Liver (tissue), 9 donors: ENCODE data around the gene CALB2. TPM values are rescaled to one million over a fixed set of nuclear protein-coding genes. Genes with fewer than 3 reads are reported as not detected.

Experiments used
- DNase-seq: peaks from one replicate; pipeline ENCODE4 v3.0.0-alpha.2; 2017; ENCODE audit warnings: low spot score
- H3K27ac ChIP-seq, 2 donors: one replicate each; pipeline ENCODE4 v1.7.0; 2013; ENCODE audit warnings: inconsistent platforms in 2 of 2, low read length in 2 of 2, control low read depth in 1 of 2, low read depth in 1 of 2, mild to moderate bottlenecking in 1 of 2
- H3K27me3 ChIP-seq, 4 donors: one replicate each; pipeline versions ENCODE4 v1.6.1 to v1.7.0; 2013; ENCODE audit warnings: low read length in 3 of 4, inconsistent platforms in 1 of 4, mild to moderate bottlenecking in 1 of 4, moderate library complexity in 1 of 4; ENCODE audit not compliant: control insufficient read depth in 4 of 4, insufficient read depth in 4 of 4
- H3K36me3 ChIP-seq, 4 donors: one replicate each; pipeline versions ENCODE4 v1.6.1 to v1.7.0; 2013; ENCODE audit warnings: low read length in 3 of 4, mild to moderate bottlenecking in 3 of 4, low read depth in 1 of 4, moderate library complexity in 1 of 4; ENCODE audit not compliant: control insufficient read depth in 4 of 4, insufficient read depth in 3 of 4
- H3K4me1 ChIP-seq, 4 donors: one replicate each; pipeline versions ENCODE4 v1.6.1 to v1.7.0; 2013; ENCODE audit warnings: low read length in 3 of 4, mild to moderate bottlenecking in 3 of 4, moderate library complexity in 1 of 4; ENCODE audit not compliant: control insufficient read depth in 4 of 4, insufficient read depth in 4 of 4
- H3K4me3 ChIP-seq, 3 donors: one replicate each; pipeline versions ENCODE4 v1.6.1 to v1.7.0; 2013; ENCODE audit warnings: low read length in 3 of 3, control low read depth in 1 of 3, low read depth in 1 of 3, mild to moderate bottlenecking in 1 of 3
- H3K9ac ChIP-seq, 2 donors: one replicate each; pipeline ENCODE4 v1.7.0; 2013; ENCODE audit warnings: low read length in 2 of 2, mild to moderate bottlenecking in 2 of 2, moderate library complexity in 2 of 2, control low read depth in 1 of 2, low read depth in 1 of 2
- H3K9me3 ChIP-seq, 4 donors: one replicate each; pipeline versions ENCODE4 v1.6.1 to v1.7.0; 2013; ENCODE audit warnings: low read length in 3 of 4; ENCODE audit not compliant: control insufficient read depth in 4 of 4
- EGR1 ChIP-seq, 2 donors: IDR thresholded peaks; 2 replicates each; pipeline ENCODE4 v1.6.1; 2016 to 2018; ENCODE audit warnings: antibody characterized with exemption in 2 of 2, low read depth in 2 of 2
- FOXA1 ChIP-seq: IDR thresholded peaks from 2 replicates; pipeline ENCODE4 v1.6.1; 2016; ENCODE audit warnings: antibody characterized with exemption
- FOXA2 ChIP-seq: IDR thresholded peaks from 2 replicates; pipeline ENCODE4 v1.6.1; 2016; ENCODE audit warnings: antibody characterized with exemption
- GABPA ChIP-seq, 2 donors: IDR thresholded peaks in 1 of 2; conservative IDR thresholded peaks in 1 of 2; 2 replicates each; pipeline ENCODE4 v1.6.1; 2016; ENCODE audit warnings: antibody characterized with exemption in 2 of 2, mild to moderate bottlenecking in 1 of 2, moderate library complexity in 1 of 2
- HNF4A ChIP-seq, 2 donors: conservative IDR thresholded peaks; 2 replicates each; pipeline ENCODE4 v1.6.1; 2016; ENCODE audit warnings: antibody characterized with exemption in 2 of 2, mild to moderate bottlenecking in 2 of 2
- RXRA ChIP-seq, 2 donors: IDR thresholded peaks; 2 replicates each; pipeline ENCODE4 v1.6.1; 2017 to 2018; ENCODE audit warnings: antibody characterized with exemption in 2 of 2, mild to moderate bottlenecking in 1 of 2
- SP1 ChIP-seq: IDR thresholded peaks from 2 replicates; pipeline ENCODE4 v1.6.1; 2018; ENCODE audit warnings: antibody characterized with exemption, mild to moderate bottlenecking
- TAF1 ChIP-seq: conservative IDR thresholded peaks from 2 replicates; pipeline ENCODE4 v1.6.1; 2016; ENCODE audit warnings: antibody characterized with exemption, mild to moderate bottlenecking
- YY1 ChIP-seq: IDR thresholded peaks from 2 replicates; pipeline ENCODE4 v1.6.1; 2016; ENCODE audit warnings: antibody characterized with exemption, mild to moderate bottlenecking
- WGBS: extraction: QIAGEN DNeasy Blood & Tissue Kit; methylation state at CpG from one replicate; pipeline ENCODE4 v1.1.7; 2013; 5-methylcytosine and 5-hydroxymethylcytosine counted together
- polyA plus RNA-seq, 2 donors: library from polyadenylated mRNA; stranded (reverse) in 1 of 2; unstranded in 1 of 2; fragments of 200-250 nt in 1 of 2; fragments of >200 nt in 1 of 2; fragmentation: Nextera tagmentation in 1 of 2; extraction: Ambion mirVana in 1 of 2; gene quantifications; one replicate each; pipeline versions ENCODE4 v1.2.1 to v1.2.3, GENCODE V29; 2013 to 2015
- total RNA-seq, 2 donors: library from RNA; depleted of rRNA; stranded (reverse); fragments of >200 nt; gene quantifications; one replicate each; pipeline ENCODE4 v1.2.3, GENCODE V29; 2014
- TF ChIP-seq, protein P1 (sequence below): IDR thresholded peaks from 2 replicates; pipeline ENCODE4 v1.6.1; 2016; ENCODE audit warnings: antibody characterized with exemption
- TF ChIP-seq, protein P2 (sequence below): IDR thresholded peaks from 2 replicates; pipeline ENCODE4 v1.6.1; 2016; ENCODE audit warnings: antibody characterized with exemption
- TF ChIP-seq, protein P3 (sequence below): IDR thresholded peaks from 2 replicates; pipeline ENCODE4 v1.6.1; 2016; ENCODE audit warnings: antibody characterized with exemption
- TF ChIP-seq, protein P4 (sequence below): fragments of 150-350 bp; IDR thresholded peaks from 2 replicates; pipeline ENCODE4 v1.5.1; 2017; ENCODE audit warnings: improper control_type of control experiment, low read depth, low read length; ENCODE audit not compliant: missing input control
- TF ChIP-seq, protein P5 (sequence below): IDR thresholded peaks from 2 replicates; pipeline ENCODE4 v1.6.1; 2016; ENCODE audit warnings: antibody characterized with exemption, mild to moderate bottlenecking
- donor health status: healthy.
- donor health status: healthy.
- donor health status: healthy.
- donor health status: healthy.
- donor health status: healthy.

The CALB2 gene
- total and polyA plus RNA-seq, 4 donors, result not detected

DNA sequence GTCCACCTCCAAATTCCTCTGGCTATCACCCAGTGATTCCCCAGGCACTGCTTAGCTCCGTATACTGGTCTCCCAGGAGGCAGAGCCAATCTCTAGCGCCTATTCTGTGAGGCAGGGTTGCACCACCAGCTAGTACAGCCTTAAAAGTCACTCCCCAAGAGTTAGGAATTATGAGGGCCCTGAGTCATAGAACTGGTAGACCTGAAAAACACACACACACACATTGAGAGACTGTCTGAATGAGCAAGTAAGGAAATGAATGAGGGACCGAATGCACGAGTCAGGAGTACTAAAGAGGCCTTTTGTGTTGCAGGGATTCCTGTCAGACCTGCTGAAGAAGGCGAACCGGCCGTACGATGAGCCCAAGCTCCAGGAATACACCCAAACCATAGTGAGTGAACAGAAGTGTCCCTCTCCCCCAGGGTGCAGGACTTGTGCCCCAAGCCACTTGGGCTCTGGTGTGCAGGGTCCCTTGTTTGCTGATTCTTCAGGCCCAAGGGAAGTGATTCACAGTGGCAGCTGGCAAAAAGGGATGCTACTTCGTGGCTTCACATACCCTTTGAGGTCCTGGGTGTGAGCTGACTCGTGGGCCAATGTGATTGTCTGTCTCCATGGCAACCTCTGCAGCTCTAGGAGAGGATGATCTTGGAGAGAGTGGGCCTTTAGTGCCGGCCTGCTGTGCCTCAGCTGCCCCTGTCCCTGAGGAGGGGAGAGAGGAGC lies 24.7 kb downstream of the CALB2 start (continued):
- TF ChIP-seq, protein P1, sequence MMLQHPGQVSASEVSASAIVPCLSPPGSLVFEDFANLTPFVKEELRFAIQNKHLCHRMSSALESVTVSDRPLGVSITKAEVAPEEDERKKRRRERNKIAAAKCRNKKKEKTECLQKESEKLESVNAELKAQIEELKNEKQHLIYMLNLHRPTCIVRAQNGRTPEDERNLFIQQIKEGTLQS, result no peak
- TF ChIP-seq GABPA (IDR thresholded peaks at IDR 0.05 in 1 of 2, conservative IDR thresholded peaks at IDR 0.05 in 1 of 2) (no peak), SP1 (no peak), HNF4A (conservative IDR thresholded peaks at IDR 0.05) (no peak)
- TF ChIP-seq, protein P2, sequence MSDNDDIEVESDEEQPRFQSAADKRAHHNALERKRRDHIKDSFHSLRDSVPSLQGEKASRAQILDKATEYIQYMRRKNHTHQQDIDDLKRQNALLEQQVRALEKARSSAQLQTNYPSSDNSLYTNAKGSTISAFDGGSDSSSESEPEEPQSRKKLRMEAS, result no peak

DNA sequence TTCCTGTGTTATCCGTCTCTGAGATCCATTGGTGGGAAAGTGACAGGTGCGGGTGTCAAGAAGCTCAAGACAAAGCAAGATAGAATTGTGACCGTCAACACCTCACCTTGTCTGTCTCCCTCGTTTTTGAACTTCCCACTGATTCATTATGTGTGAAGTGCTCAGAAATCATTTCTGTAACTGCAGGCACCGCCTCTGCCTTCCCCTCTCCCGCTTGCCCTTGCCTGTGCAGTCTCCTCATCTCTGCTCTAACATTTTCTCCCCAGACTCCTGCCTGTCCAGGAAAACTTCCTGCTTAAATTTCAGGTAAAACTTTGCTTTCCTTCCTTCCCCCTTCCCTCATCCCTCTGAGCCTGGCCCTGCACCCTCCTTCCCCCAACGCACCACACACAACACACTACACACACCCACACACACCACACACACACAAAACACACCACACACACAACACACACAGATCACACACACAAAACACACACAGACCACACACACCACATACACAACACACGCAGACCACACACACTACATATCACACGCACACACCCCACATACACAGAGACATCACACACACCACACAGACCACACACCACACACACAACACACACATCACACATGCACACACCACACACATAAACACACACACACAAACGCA lies 25.7 kb downstream of the CALB2 start:
- H3K27me3 ChIP-seq, result peaks cover 0 to under 1% (median 0%) of the 10 kb centered on the region in 4 donors
- H3K36me3 ChIP-seq, result no peaks in the 10 kb centered on the region
- TF ChIP-seq, protein P3, sequence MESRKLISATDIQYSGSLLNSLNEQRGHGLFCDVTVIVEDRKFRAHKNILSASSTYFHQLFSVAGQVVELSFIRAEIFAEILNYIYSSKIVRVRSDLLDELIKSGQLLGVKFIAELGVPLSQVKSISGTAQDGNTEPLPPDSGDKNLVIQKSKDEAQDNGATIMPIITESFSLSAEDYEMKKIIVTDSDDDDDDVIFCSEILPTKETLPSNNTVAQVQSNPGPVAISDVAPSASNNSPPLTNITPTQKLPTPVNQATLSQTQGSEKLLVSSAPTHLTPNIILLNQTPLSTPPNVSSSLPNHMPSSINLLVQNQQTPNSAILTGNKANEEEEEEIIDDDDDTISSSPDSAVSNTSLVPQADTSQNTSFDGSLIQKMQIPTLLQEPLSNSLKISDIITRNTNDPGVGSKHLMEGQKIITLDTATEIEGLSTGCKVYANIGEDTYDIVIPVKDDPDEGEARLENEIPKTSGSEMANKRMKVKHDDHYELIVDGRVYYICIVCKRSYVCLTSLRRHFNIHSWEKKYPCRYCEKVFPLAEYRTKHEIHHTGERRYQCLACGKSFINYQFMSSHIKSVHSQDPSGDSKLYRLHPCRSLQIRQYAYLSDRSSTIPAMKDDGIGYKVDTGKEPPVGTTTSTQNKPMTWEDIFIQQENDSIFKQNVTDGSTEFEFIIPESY, result no peak
- TF ChIP-seq RXRA (IDR thresholded peaks at IDR 0.05) (no peak), YY1 (no peak), FOXA1 (no peak), FOXA2 (no peak), SP1 (no peak), EGR1 (IDR thresholded peaks at IDR 0.05; ENCODE audit: low read depth in 2 of 2) (no peak)
- TF ChIP-seq, protein P2, result no peak
- TF ChIP-seq, protein P1, result no peak

DNA sequence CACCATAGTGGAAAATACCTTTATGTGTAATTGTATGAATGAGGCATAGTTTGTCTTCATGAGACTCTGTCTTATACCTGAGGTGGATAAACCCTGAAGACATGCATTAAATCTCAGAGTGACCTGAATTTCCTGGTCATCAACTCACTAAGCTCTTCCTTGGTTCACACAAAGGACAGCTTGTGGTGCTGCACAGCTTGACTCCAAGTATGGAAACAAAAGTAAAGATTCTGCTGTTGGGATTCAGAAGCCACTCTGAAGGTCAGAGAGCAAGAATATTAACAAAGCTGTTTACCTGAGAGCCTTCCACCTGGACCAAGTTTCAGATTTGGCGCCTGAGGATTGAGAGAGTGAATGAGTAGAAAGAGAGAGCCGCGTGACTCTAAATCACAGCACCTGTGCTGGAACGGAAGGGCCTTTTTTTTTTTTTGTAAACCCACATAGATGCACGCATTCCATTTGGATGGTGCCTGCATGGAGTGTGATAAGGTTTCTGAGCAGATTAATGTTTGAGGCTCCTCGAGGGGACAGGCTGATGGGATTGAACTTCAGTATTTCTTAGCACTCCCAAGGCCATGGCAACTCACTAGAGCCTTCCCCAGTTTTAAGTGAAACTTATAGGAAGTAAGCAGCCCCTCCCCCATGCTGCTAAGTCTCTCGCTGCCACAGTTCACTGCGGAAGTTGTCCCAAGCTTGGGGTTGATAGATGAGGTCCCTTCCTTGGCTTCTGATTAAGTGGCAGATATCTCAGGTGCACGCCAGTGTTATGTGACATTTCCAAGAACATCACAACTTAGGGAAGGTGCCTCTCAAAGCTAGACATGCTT lies 28.7 kb downstream of the CALB2 start:
- no peaks in the 10 kb centered on the region for H3K9me3 ChIP-seq
- no peak overlapping the region for H3K4me3 ChIP-seq
- no peak overlapping the region for H3K9ac ChIP-seq
- no peaks in the 10 kb centered on the region for H3K36me3 ChIP-seq
- H3K4me1 ChIP-seq, result no peaks in the 10 kb centered on the region
- H3K27ac ChIP-seq, result no peak overlapping the region
- peaks cover 0 to 3% (median 0%) of the 10 kb centered on the region in 4 donors for H3K27me3 ChIP-seq
- WGBS, result 15% methylated on average over 9 of the region's 9 CpGs
- DNase-seq, result no peak
- TF ChIP-seq, protein P3, result no peak
- TF ChIP-seq GABPA (IDR thresholded peaks at IDR 0.05 in 1 of 2, conservative IDR thresholded peaks at IDR 0.05 in 1 of 2), result no peak
- TF ChIP-seq, protein P4, sequence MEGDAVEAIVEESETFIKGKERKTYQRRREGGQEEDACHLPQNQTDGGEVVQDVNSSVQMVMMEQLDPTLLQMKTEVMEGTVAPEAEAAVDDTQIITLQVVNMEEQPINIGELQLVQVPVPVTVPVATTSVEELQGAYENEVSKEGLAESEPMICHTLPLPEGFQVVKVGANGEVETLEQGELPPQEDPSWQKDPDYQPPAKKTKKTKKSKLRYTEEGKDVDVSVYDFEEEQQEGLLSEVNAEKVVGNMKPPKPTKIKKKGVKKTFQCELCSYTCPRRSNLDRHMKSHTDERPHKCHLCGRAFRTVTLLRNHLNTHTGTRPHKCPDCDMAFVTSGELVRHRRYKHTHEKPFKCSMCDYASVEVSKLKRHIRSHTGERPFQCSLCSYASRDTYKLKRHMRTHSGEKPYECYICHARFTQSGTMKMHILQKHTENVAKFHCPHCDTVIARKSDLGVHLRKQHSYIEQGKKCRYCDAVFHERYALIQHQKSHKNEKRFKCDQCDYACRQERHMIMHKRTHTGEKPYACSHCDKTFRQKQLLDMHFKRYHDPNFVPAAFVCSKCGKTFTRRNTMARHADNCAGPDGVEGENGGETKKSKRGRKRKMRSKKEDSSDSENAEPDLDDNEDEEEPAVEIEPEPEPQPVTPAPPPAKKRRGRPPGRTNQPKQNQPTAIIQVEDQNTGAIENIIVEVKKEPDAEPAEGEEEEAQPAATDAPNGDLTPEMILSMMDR, result no peak
- TF ChIP-seq, protein P5, sequence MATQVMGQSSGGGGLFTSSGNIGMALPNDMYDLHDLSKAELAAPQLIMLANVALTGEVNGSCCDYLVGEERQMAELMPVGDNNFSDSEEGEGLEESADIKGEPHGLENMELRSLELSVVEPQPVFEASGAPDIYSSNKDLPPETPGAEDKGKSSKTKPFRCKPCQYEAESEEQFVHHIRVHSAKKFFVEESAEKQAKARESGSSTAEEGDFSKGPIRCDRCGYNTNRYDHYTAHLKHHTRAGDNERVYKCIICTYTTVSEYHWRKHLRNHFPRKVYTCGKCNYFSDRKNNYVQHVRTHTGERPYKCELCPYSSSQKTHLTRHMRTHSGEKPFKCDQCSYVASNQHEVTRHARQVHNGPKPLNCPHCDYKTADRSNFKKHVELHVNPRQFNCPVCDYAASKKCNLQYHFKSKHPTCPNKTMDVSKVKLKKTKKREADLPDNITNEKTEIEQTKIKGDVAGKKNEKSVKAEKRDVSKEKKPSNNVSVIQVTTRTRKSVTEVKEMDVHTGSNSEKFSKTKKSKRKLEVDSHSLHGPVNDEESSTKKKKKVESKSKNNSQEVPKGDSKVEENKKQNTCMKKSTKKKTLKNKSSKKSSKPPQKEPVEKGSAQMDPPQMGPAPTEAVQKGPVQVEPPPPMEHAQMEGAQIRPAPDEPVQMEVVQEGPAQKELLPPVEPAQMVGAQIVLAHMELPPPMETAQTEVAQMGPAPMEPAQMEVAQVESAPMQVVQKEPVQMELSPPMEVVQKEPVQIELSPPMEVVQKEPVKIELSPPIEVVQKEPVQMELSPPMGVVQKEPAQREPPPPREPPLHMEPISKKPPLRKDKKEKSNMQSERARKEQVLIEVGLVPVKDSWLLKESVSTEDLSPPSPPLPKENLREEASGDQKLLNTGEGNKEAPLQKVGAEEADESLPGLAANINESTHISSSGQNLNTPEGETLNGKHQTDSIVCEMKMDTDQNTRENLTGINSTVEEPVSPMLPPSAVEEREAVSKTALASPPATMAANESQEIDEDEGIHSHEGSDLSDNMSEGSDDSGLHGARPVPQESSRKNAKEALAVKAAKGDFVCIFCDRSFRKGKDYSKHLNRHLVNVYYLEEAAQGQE, result no peak
- TF ChIP-seq, protein P2, result no peak
- TF ChIP-seq HNF4A (conservative IDR thresholded peaks at IDR 0.05), result no peak
- no peak for TF ChIP-seq TAF1

More for the DNA sequence above, 25.7 kb downstream of the CALB2 start:
- Histone ChIP-seq H3K4me1 (no peaks in the 10 kb centered on the region), H3K9me3 (no peaks in the 10 kb centered on the region), H3K4me3 (no peak overlapping the region), H3K9ac (no peak overlapping the region), H3K27ac (no peak overlapping the region)
- DNase-seq, result no peak
- 64% methylated on average over 10 of the region's 10 CpGs for WGBS
